ENCODE measurements around the gene GAK. TPM values are rescaled to one million over a fixed set of nuclear protein-coding genes. Genes with fewer than 3 reads are reported as not detected.

The GAK gene
- total RNA-seq, 1 donor from 2014 or later: 89.1 TPM

- Histone ChIP-seq H3K4me1 (no peaks in the 10 kb centered on the region), H3K36me3 (peaks cover 0 to 41% of the 10 kb centered on the region in 2 donors), H3K27me3 (no peaks in the 10 kb centered on the region), H3K9me3 (no peaks in the 10 kb centered on the region), H3K4me3 (no peak overlapping the region), H3K27ac (no peak overlapping the region)
- DNase-seq (ENCODE audit: extremely low spot score in 2 of 2): no peak
- intact Hi-C loops (cut with DNase I): no loop called here
- no peak for TF ChIP-seq POLR2A (IDR thresholded peaks at IDR 0.05)
- TF ChIP-seq, protein P1, sequence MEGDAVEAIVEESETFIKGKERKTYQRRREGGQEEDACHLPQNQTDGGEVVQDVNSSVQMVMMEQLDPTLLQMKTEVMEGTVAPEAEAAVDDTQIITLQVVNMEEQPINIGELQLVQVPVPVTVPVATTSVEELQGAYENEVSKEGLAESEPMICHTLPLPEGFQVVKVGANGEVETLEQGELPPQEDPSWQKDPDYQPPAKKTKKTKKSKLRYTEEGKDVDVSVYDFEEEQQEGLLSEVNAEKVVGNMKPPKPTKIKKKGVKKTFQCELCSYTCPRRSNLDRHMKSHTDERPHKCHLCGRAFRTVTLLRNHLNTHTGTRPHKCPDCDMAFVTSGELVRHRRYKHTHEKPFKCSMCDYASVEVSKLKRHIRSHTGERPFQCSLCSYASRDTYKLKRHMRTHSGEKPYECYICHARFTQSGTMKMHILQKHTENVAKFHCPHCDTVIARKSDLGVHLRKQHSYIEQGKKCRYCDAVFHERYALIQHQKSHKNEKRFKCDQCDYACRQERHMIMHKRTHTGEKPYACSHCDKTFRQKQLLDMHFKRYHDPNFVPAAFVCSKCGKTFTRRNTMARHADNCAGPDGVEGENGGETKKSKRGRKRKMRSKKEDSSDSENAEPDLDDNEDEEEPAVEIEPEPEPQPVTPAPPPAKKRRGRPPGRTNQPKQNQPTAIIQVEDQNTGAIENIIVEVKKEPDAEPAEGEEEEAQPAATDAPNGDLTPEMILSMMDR (IDR thresholded peaks at IDR 0.05): no peak
Measured at GRCh38 chr4:899556-899906, 32.6 kb downstream of the GAK start.

DNA sequence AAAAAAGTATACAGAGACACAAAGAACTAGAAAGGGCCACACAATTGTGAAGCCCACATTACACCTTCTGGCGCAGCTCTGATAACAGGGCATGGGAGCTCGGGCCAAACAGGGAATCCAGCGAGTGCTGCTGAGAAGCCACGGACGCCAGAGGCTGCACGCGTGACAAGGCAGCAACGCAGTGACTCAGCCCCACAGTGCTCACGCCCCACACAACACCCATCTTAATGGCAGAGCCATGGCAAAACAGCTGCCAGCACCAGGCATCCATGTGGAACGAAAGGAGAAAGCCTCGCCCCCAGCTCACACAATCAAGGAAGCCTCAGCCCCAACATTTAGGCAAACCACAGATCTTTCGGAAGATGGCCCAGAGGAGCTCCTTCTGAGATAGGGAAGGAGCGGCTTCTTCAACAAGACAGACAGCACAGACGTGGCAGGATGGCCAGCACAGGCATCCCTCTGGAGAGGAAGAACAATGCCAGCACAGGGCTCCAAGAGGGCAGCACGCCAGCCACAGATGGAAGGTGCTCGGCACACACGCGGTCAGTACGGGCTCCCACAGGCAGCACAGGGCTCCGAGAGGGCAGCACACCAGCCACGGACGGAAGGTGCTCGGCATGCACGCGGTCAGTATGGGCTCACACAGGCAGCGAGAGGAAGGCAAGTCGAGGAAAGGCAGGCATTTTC lies 33.1 kb downstream of the GAK start:
- TF ChIP-seq, protein P1 (IDR thresholded peaks at IDR 0.05): no peak
- TF ChIP-seq POLR2A (IDR thresholded peaks at IDR 0.05) (no peak), POLR2AphosphoS5 (IDR thresholded peaks at IDR 0.05; ENCODE audit: insufficient read depth in 1 of 2, low read depth in 1 of 2) (no peak)
- intact Hi-C loops (cut with DNase I): no loop called here
- H3K4me3 ChIP-seq: no peak overlapping the region
- peaks cover 0 to 39% of the 10 kb centered on the region in 2 donors for H3K36me3 ChIP-seq
- H3K4me1 ChIP-seq: no peaks in the 10 kb centered on the region
- no peaks in the 10 kb centered on the region for H3K9me3 ChIP-seq
- DNase-seq (ENCODE audit: extremely low spot score in 2 of 2): no peak
- H3K27me3 ChIP-seq: no peaks in the 10 kb centered on the region
- H3K27ac ChIP-seq: no peak overlapping the region

- TF ChIP-seq, protein P1 (IDR thresholded peaks at IDR 0.05): no peak
- TF ChIP-seq POLR2AphosphoS5 (IDR thresholded peaks at IDR 0.05; ENCODE audit: insufficient read depth in 1 of 2, low read depth in 1 of 2): no peak
- no peak for TF ChIP-seq POLR2A (IDR thresholded peaks at IDR 0.05)
- Histone ChIP-seq H3K27me3 (no peaks in the 10 kb centered on the region), H3K4me3 (no peak overlapping the region), H3K9me3 (no peaks in the 10 kb centered on the region), H3K27ac (no peak overlapping the region), H3K4me1 (no peaks in the 10 kb centered on the region), H3K36me3 (peaks cover 0 to 37% of the 10 kb centered on the region in 2 donors)
- no peak for DNase-seq (ENCODE audit: extremely low spot score in 2 of 2)
- intact Hi-C loops (cut with DNase I): no loop called here
Measured at GRCh38 chr4:898123-898522, 34.0 kb downstream of the GAK start.

DNA sequence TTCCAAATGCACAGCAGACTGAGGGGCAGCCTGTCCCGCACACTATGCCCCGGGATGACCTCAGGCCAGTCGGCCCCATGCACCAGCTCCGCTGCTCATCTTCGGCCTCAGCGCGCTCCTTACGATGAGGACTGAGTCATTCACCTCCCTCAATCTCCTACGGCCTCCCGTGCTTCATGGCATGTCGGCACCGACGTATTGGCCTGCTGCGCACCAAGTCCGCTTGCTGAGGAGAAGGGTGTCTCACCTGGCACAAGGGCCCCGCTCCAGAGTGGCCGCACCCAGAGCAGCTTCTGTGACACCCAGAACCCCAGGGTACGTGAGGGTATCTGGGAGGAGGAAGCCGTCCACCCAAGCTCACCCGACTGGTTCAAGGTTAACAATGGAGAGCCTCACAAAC lies 35.5 kb downstream of the GAK start:
- TF ChIP-seq, protein P1 (IDR thresholded peaks at IDR 0.05): no peak
- TF ChIP-seq POLR2AphosphoS5 (IDR thresholded peaks at IDR 0.05; ENCODE audit: insufficient read depth in 1 of 2, low read depth in 1 of 2) (no peak), POLR2A (IDR thresholded peaks at IDR 0.05) (no peak)
- peaks cover 0 to 49% of the 10 kb centered on the region in 2 donors for H3K36me3 ChIP-seq
- no peaks in the 10 kb centered on the region for H3K9me3 ChIP-seq
- intact Hi-C loops (cut with DNase I): no loop called here
- no peak for DNase-seq (ENCODE audit: extremely low spot score in 2 of 2)
- no peaks in the 10 kb centered on the region for H3K4me1 ChIP-seq
- H3K27me3 ChIP-seq: no peaks in the 10 kb centered on the region
- no peak overlapping the region for H3K4me3 ChIP-seq
- H3K27ac ChIP-seq: no peak overlapping the region

GRCh38 chr4:896216-896615 lies 35.9 kb downstream of the GAK start:
- Histone ChIP-seq H3K36me3 (peaks cover 0 to 49% of the 10 kb centered on the region in 2 donors), H3K9me3 (no peaks in the 10 kb centered on the region), H3K4me3 (no peak overlapping the region), H3K27me3 (no peaks in the 10 kb centered on the region), H3K4me1 (no peaks in the 10 kb centered on the region), H3K27ac (no peak overlapping the region)
- TF ChIP-seq, protein P1 (IDR thresholded peaks at IDR 0.05): no peak
- TF ChIP-seq POLR2A (IDR thresholded peaks at IDR 0.05) (no peak), POLR2AphosphoS5 (IDR thresholded peaks at IDR 0.05; ENCODE audit: insufficient read depth in 1 of 2, low read depth in 1 of 2) (no peak)
- intact Hi-C loops (cut with DNase I): no loop called here
- no peak for DNase-seq (ENCODE audit: extremely low spot score in 2 of 2)

Measured in vagina (tissue), 2 donors.